OCI-LY7 (cell line): ENCODE measurements around the gene ZNF555. TPM values are rescaled to one million over a fixed set of nuclear protein-coding genes. Genes with fewer than 3 reads are reported as not detected.
"Not testable (repeated sequence)": the region's sequence is repeated elsewhere in the genome, so short reads cannot be mapped to it uniquely, and the experiment has no call there.

ENCODE experiments used
- BruUV-seq: library from RNA; stranded (reverse); fragments of 400-500 nt; replicated peaks from 2 replicates; lab custom pipeline; 2021; lab: Mats Ljungman, UMichigan
- CTCF ChIA-PET: fragments of 300-600 bp; sonication (Branson Sonifier 250); formaldehyde crosslinking; loops from one replicate; lab custom pipeline; 2022; ENCODE audit warnings: antibody characterized with exemption; ENCODE audit not compliant: unreplicated experiment; lab: Charles Lee
- POLR2A ChIA-PET: fragments of 300-600 bp; sonication (Branson Sonifier 250); formaldehyde crosslinking; loops from one replicate; lab custom pipeline; 2022; ENCODE audit warnings: antibody characterized with exemption; lab: Charles Lee
- DNase-seq: peaks from one replicate; pipeline ENCODE4 v3.0.0-alpha.2; 2015; ENCODE audit warnings: low spot score
- H2AFZ ChIP-seq: fragments of 200-600 bp; sonication (generic), shearing (Covaris generic); 2 replicates; pipeline ENCODE4 v1.6.1; 2014; ENCODE audit warnings: mild to moderate bottlenecking, antibody characterized with exemption, low read length, moderate library complexity
- H3K27ac ChIP-seq: fragments of 200-600 bp; sonication (generic); 2 replicates; pipeline ENCODE4 v1.5.1; 2014; ENCODE audit warnings: mixed run types, low read depth, mild to moderate bottlenecking, moderate library complexity, low read length, inconsistent platforms; ENCODE audit not compliant: poor library complexity, severe bottlenecking
- H3K36me3 ChIP-seq: fragments of 200-600 bp; sonication (generic); 2 replicates; pipeline ENCODE4 v1.6.1; 2014; ENCODE audit warnings: mild to moderate bottlenecking, antibody characterized with exemption, low read length, moderate library complexity, mixed read lengths; ENCODE audit not compliant: insufficient read depth
- H3K4me1 ChIP-seq: fragments of 200-600 bp; sonication (generic); 2 replicates; pipeline ENCODE4 v1.5.1; 2014; ENCODE audit warnings: mild to moderate bottlenecking, low read length; ENCODE audit not compliant: insufficient read depth, poor library complexity, severe bottlenecking
- H3K4me2 ChIP-seq: fragments of 200-600 bp; sonication (generic); 2 replicates; pipeline ENCODE4 v1.6.1; 2014; ENCODE audit warnings: mild to moderate bottlenecking, low read length
- H3K4me3 ChIP-seq: fragments of 200-600 bp; sonication (generic); 2 replicates; pipeline ENCODE4 v1.5.1; 2014; ENCODE audit warnings: mild to moderate bottlenecking, low read depth, low read length; ENCODE audit not compliant: poor library complexity, severe bottlenecking
- H3K79me2 ChIP-seq: fragments of 200-600 bp; sonication (generic); 2 replicates; pipeline ENCODE4 v1.6.1; 2016; ENCODE audit warnings: low read depth, mild to moderate bottlenecking, low read length, moderate library complexity, mixed read lengths; ENCODE audit not compliant: insufficient read depth
- H3K9me2 ChIP-seq: fragments of 200-600 bp; sonication (generic); 2 replicates; pipeline ENCODE4 v1.6.1; 2016; ENCODE audit warnings: mild to moderate bottlenecking, low read length, mixed read lengths; ENCODE audit not compliant: insufficient read depth
- H3K9me3 ChIP-seq: fragments of 200-600 bp; sonication (generic); 2 replicates; pipeline ENCODE4 v1.6.1; 2014; ENCODE audit warnings: mild to moderate bottlenecking, mixed run types, low read length, mixed read lengths
- H4K20me1 ChIP-seq: fragments of 200-600 bp; sonication (generic); 2 replicates; pipeline ENCODE4 v1.6.1; 2014; ENCODE audit warnings: mild to moderate bottlenecking, antibody characterized with exemption, low read length, moderate library complexity, mixed read lengths; ENCODE audit not compliant: insufficient read depth
- EZH2phosphoT487 ChIP-seq: fragments of 200-600 bp; sonication (generic); IDR thresholded peaks from 2 replicates; pipeline ENCODE4 v1.6.1; 2018; ENCODE audit warnings: low read depth, borderline replicate concordance, mild to moderate bottlenecking, mixed run types, antibody characterized with exemption, low read length, moderate library complexity, mixed read lengths
- intact Hi-C: fragments of 100-400 bp; cut with micrococcal nuclease; formaldehyde crosslinking; loops from one replicate; pipeline ENCODE4 v1.10.0; 2022; ENCODE audit not compliant: unreplicated experiment
- total RNA-seq, 2 experiments: library from RNA; depleted of rRNA in 1 of 2; stranded (reverse); fragments of >200 nt in 1 of 2; shearing (Covaris generic) in 1 of 2; gene quantifications; 2 replicates each; pipeline ENCODE4 v1.2.3, GENCODE V29; 2014 to 2022
- TF ChIP-seq, protein P1 (sequence below): fragments of 200-600 bp; sonication (generic); conservative IDR thresholded peaks from 2 replicates; pipeline ENCODE4 v1.5.1; 2014; ENCODE audit warnings: mild to moderate bottlenecking, antibody characterized with exemption, low read length, moderate library complexity, mixed read lengths

Gene ZNF555
- total RNA-seq, 2 experiments from 2014 or later = 2.4 to 5.1 TPM

DNA sequence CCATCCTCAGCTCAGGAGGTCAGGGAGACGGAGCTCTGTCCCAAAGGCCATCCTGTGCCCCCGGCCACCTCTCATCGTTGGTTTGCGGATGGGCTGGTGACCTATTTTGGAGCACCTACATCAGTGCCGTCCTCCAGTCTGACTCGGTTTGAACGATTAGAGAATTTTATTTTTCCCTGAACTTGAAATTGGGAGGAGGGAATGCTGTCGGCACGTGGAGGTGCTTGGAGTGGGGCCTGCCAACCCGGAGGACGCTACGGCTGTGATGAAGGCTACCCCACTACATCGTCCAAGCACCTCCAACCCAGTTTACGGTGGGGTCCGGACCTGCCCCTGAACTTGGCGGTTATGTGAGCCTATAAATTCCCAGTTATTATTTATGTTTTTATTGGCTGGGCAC, 24.6 kb upstream of the ZNF555 start:
- no TSS peak for BruUV-seq
- no peak for TF ChIP-seq EZH2phosphoT487
- TF ChIP-seq, protein P1, sequence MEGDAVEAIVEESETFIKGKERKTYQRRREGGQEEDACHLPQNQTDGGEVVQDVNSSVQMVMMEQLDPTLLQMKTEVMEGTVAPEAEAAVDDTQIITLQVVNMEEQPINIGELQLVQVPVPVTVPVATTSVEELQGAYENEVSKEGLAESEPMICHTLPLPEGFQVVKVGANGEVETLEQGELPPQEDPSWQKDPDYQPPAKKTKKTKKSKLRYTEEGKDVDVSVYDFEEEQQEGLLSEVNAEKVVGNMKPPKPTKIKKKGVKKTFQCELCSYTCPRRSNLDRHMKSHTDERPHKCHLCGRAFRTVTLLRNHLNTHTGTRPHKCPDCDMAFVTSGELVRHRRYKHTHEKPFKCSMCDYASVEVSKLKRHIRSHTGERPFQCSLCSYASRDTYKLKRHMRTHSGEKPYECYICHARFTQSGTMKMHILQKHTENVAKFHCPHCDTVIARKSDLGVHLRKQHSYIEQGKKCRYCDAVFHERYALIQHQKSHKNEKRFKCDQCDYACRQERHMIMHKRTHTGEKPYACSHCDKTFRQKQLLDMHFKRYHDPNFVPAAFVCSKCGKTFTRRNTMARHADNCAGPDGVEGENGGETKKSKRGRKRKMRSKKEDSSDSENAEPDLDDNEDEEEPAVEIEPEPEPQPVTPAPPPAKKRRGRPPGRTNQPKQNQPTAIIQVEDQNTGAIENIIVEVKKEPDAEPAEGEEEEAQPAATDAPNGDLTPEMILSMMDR = no peak
- ChIA-PET CTCF (no interaction called here), POLR2A (no interaction called here)
- Histone ChIP-seq H3K4me2 (no peak overlapping the region), H3K36me3 (peaks cover 34% of the 10 kb centered on the region; the same call in 1 of the 2 replicates), H3K4me1 (peaks cover 4% of the 10 kb centered on the region), H2AFZ (no peak overlapping the region), H3K9me3 (no peaks in the 10 kb centered on the region), H3K27ac (no peak overlapping the region), H3K4me3 (no peak overlapping the region), H3K79me2 (no peaks in the 10 kb centered on the region), H4K20me1 (no peaks in the 10 kb centered on the region), H3K9me2 (no peaks in the 10 kb centered on the region)
- no peak for DNase-seq
- intact Hi-C loops = no loop called here

DNA sequence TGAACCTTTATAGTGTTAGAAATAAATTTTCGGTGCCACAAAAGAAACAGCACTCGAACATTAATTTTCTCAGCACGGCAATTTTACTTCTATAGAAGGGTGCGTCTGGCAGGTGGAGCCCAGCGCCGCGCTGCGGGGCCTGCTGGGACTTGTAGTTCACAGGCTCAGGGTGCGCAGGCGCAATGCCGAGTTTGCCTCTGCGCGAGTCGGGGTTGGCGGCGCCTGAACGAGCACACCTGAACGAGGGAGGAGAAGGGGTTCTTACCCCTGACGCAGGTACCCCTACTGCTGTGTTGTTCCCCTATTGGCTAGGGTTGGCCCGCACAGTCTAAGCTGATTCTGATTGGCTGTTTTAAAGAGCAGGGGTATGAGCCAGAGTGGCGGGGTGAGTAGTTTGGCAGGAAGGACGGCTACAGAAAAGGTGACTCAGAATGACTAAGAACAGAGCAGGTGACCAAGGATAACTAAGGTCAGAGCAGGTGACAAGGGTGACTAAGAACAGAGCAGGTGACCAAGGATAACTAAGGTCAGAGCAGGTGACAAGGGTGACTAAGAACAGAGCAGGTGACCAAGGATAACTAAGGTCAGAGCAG, 23.9 kb upstream of the ZNF555 start:
- H3K4me1 ChIP-seq, H2AFZ ChIP-seq, POLR2A ChIA-PET, H3K4me2 ChIP-seq, BruUV-seq, H4K20me1 ChIP-seq, H3K27ac ChIP-seq, H3K79me2 ChIP-seq, H3K9me3 ChIP-seq, DNase-seq, CTCF ChIA-PET, intact Hi-C loops, H3K4me3 ChIP-seq, H3K9me2 ChIP-seq: not testable (repeated sequence)
- peaks cover 27% of the 10 kb centered on the region; the same call in 1 of the 2 replicates for H3K36me3 ChIP-seq

DNA sequence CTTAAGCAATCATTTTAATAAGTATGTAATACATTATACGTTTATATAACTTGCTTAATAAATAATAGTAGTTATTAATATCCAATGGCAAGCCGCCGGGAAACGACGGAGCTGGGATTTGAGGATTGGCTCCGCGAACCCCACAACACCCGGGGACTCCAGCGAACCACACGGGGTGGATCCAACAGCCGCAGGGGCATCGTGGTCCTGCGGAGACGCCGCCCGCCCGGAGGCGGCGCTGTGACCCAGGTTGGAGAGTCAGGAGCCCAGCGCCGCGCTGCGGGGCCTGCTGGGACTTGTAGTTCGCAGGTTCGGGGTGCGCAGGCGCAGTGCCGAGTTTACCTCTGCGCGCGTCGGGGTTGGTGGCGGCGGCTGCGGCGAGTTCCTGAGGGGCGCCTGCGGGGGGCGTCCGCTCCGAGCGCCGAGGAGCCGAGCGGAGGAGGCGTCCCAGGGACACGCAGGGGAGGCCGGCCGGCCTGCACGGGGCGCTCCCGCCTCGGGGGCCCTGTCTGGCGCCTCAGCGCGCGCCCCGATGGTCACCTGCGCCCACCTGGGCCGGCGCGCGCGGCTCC, 21.6 kb upstream of the ZNF555 start, which contains the start of gene ZNF554:
TSS of gene ZNF554 (plus strand) at position 329 of the 572 bp plus-strand sequence. CDS start at position 533, 204 bp downstream.
- Histone ChIP-seq H3K79me2 (no peaks in the 10 kb centered on the region), H3K4me1 (peaks cover 4% of the 10 kb centered on the region), H3K4me3 (peak within 1 kb of the TSS; percentile 85), H4K20me1 (no peaks in the 10 kb centered on the region), H3K36me3 (peaks cover 5% of the 10 kb centered on the region; the same call in 1 of the 2 replicates), H3K4me2 (peak within 1 kb of the TSS; percentile 89), H3K9me2 (no peaks in the 10 kb centered on the region), H2AFZ (peak within 1 kb of the TSS; percentile 56), H3K9me3 (no peaks in the 10 kb centered on the region), H3K27ac (no peak within 1 kb of the TSS)
- CTCF ChIA-PET = interaction anchor here (0.6 kb wide), 1 partner anchor 38 kb away, joined by 3 read pairs; no protein-coding TSS in a partner anchor
- TF ChIP-seq EZH2phosphoT487 = no peak
- TF ChIP-seq, protein P1 = peak; percentile 89
- POLR2A ChIA-PET = no interaction called here
- no TSS peak for BruUV-seq
- intact Hi-C loops = loop anchor here (2.0 kb wide), 1 partner anchor 21 kb away; the partner anchor contains the start of gene ZNF555
- peak; percentile 98 for DNase-seq
